AG04450 (cell line): ENCODE data around the gene UBR7. TPM values are rescaled to one million over a fixed set of nuclear protein-coding genes. Genes with fewer than 3 reads are reported as not detected.

Source experiments
- CTCF ChIA-PET: fragments of 300-600, 350-600 bp; formaldehyde crosslinking; extraction: SDS; loops from one replicate; lab custom pipeline; 2022; ENCODE audit warnings: antibody characterized with exemption, inconsistent platforms; lab: Charles Lee
- POLR2A ChIA-PET: fragments of 350-600 bp; formaldehyde crosslinking; extraction: SDS; loops from one replicate; lab custom pipeline; 2021; ENCODE audit warnings: antibody characterized with exemption, inconsistent platforms; lab: Yijun Ruan, JAX
- DNase-seq: peaks from one replicate; pipeline ENCODE4 v3.0.0-alpha.2; 2011; ENCODE audit warnings: low read depth, low spot score
- H3K27ac ChIP-seq: one replicate; pipeline ENCODE4 v1.5.1; 2012; ENCODE audit warnings: low read depth, low read length, control low read depth
- H3K27me3 ChIP-seq: one replicate; pipeline ENCODE4 v1.6.0; 2012; ENCODE audit warnings: low read length; ENCODE audit not compliant: control insufficient read depth, insufficient read depth
- H3K4me3 ChIP-seq: 2 replicates; pipeline ENCODE4 v1.5.1; 2011; ENCODE audit warnings: mild to moderate bottlenecking, low read depth, low read length, control low read depth
- H3K9me3 ChIP-seq: 2 replicates; pipeline ENCODE4 v1.5.1; 2012; ENCODE audit warnings: low read length; ENCODE audit not compliant: control insufficient read depth, insufficient read depth
- polyA plus RNA-seq: library from polyadenylated mRNA; depleted of rRNA; stranded (reverse); fragments of >200 nt; gene quantifications from 2 replicates; pipeline ENCODE4 v1.2.3, GENCODE V29; 2011
- TF ChIP-seq, protein P1 (sequence below): IDR thresholded peaks from 2 replicates; pipeline ENCODE4 v1.5.1; 2011; ENCODE audit warnings: low read depth, low read length, control low read depth, inconsistent platforms

The UBR7 gene
- polyA plus RNA-seq, 1 experiment: 30.7 TPM

DNA sequence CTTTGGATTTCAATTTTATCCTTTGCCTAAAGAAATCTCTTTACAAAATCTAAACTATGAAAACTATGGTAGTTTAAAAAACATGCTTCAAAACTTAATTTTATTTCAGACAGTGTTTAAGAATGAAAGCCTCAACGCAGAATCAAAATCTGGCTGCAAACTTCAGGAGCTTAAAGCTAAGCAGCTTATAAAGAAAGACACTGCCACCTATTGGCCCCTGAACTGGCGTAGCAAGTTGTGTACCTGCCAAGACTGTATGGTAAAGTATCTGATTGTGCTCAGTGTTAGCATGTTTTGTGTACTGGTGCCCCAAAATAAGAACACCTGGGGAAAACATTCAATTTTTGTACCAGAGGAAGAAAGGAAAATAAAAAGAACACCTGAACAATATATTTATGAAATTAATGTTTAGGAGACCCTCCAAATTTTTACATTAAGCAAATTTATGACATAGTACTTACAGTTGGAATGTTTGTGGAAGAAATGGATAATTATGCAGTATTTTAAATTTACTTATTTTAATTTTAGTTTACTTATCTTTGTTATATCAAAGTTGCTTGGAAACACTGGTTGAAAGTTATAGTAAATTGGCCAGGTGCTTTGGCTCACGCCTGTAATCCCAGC lies 12.2 kb downstream of the UBR7 start:
- ChIA-PET POLR2A (interaction anchor here (1.0 kb wide), 1 partner anchor 34 kb away, joined by 3 read pairs; the partner anchor contains the start of genes LYSET and MOAP1), CTCF (interaction anchor here (0.6 to 3.5 kb wide), 9 partner anchors 9 to 324 kb away, joined by 3 to 23 read pairs (median 3); no protein-coding TSS in a partner anchor)
- Histone ChIP-seq H3K4me3 (no peak overlapping the region), H3K27ac (no peak overlapping the region), H3K9me3 (no peaks in the 10 kb centered on the region), H3K27me3 (no peaks in the 10 kb centered on the region)
- no peak for DNase-seq
- TF ChIP-seq, protein P1, sequence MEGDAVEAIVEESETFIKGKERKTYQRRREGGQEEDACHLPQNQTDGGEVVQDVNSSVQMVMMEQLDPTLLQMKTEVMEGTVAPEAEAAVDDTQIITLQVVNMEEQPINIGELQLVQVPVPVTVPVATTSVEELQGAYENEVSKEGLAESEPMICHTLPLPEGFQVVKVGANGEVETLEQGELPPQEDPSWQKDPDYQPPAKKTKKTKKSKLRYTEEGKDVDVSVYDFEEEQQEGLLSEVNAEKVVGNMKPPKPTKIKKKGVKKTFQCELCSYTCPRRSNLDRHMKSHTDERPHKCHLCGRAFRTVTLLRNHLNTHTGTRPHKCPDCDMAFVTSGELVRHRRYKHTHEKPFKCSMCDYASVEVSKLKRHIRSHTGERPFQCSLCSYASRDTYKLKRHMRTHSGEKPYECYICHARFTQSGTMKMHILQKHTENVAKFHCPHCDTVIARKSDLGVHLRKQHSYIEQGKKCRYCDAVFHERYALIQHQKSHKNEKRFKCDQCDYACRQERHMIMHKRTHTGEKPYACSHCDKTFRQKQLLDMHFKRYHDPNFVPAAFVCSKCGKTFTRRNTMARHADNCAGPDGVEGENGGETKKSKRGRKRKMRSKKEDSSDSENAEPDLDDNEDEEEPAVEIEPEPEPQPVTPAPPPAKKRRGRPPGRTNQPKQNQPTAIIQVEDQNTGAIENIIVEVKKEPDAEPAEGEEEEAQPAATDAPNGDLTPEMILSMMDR: peak; percentile 68

DNA sequence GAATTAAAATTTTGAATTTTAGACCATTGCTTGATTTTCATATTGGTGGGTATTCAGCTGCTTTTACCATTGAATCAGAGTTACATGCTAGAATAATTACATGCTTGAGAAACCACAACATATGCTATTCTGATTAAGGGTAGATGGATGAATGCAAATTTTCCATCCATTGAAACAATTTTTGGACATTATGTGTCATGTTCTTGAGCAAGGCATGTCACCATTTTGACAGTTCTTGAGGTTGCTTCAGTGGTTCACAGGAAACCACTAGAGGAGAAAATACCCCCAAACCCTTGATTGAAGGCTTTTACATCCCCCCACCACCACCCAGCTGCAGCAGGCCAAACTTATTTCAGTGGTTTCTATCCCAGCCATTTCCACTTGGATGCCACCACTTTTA lies 13.5 kb downstream of the UBR7 start:
- Histone ChIP-seq H3K27ac (no peak overlapping the region), H3K27me3 (no peaks in the 10 kb centered on the region), H3K9me3 (no peaks in the 10 kb centered on the region), H3K4me3 (no peak overlapping the region)
- CTCF ChIA-PET: interaction anchor here (0.6 to 3.5 kb wide), 3 partner anchors 16 to 319 kb away, joined by 3 to 23 read pairs (median 6); no protein-coding TSS in a partner anchor
- DNase-seq: no peak
- TF ChIP-seq, protein P1: no peak
- POLR2A ChIA-PET: no interaction called here

DNA sequence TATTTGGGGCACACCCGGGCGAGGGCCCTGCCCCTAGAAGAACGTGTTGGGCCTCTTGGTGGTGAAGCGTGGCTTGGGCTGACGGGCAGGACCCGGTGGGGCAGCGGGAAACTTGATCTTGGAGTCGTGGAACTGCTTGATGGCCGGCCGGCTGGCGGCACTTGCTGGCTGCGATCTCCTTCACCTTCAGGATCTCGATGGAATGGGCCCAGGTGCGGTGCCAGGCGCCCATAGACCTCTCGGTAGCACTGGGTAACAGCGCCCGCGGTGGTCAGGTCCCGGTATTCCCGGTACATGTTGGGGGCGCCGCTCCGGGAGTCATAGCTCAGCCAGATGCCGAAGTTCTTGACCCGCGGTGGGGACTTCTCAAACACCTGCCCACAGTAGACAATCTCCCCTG lies 16.5 kb downstream of the UBR7 start:
- no peak for DNase-seq
- Histone ChIP-seq H3K9me3 (no peaks in the 10 kb centered on the region), H3K4me3 (no peak overlapping the region), H3K27ac (no peak overlapping the region), H3K27me3 (no peaks in the 10 kb centered on the region)
- TF ChIP-seq, protein P1: no peak
- CTCF ChIA-PET: no interaction called here
- POLR2A ChIA-PET: no interaction called here

DNA sequence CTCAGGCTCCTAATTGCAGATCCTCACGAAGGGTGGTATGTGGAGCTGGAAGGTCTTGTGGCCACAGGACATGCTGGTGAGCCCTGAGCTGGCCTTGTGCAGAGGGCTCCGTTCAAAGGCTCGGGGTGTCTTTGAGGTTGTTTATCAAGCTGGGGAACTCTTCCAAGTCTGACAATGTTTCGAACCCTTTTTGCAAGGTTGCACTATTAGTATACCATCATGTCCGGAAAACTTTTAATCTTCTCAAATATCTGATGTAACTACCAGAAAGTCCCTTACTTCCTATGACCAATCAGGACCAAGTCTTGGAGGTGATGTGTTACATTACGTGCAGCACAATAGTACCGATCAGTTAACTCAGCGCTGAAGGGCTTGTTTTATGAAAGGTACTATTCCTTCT lies 21.5 kb downstream of the UBR7 start:
- Histone ChIP-seq H3K9me3 (no peaks in the 10 kb centered on the region; the same call in 1 of the 2 replicates), H3K27ac (no peak overlapping the region), H3K4me3 (no peak overlapping the region), H3K27me3 (no peaks in the 10 kb centered on the region)
- CTCF ChIA-PET: interaction anchor here (0.5 to 1.9 kb wide), 2 partner anchors 10 to 21 kb away, joined by 4 to 5 read pairs; partner anchors contain the start of gene UBR7
- TF ChIP-seq, protein P1: no peak
- DNase-seq: no peak
- POLR2A ChIA-PET: no interaction called here

DNA sequence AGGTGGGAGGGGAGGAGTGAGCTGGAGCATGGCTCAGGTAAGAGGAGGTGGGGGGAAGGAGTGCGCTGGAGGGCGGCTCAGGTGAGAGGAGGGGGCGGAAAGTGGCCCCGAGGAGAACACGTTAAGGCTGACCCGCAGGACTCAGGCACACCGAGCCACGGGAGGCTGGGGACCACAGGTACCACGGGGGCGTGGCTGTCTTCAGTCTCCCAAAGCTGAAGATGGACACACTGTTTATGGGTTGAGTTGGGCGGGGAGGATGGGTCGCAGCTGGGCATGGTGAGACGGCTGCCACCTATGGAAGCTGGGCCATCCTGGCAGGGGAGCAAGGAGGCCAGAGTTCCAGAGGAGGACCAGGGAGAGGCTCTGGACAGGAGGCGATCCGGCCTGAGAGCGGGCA lies 23.5 kb downstream of the UBR7 start:
- no peaks in the 10 kb centered on the region; the same call in 1 of the 2 replicates for H3K9me3 ChIP-seq
- DNase-seq: no peak
- TF ChIP-seq, protein P1: no peak
- no peak overlapping the region for H3K27ac ChIP-seq
- H3K4me3 ChIP-seq: no peak overlapping the region
- CTCF ChIA-PET: interaction anchor here (1.9 kb wide), 1 partner anchor 12 kb away, joined by 5 read pairs; no protein-coding TSS in a partner anchor
- POLR2A ChIA-PET: interaction anchor here (2.0 kb wide), 1 partner anchor 10 kb away, joined by 4 read pairs; no protein-coding TSS in a partner anchor
- H3K27me3 ChIP-seq: no peaks in the 10 kb centered on the region
